ENCODE results near the gene SEMA3C. TPM values are rescaled to one million over a fixed set of nuclear protein-coding genes. Genes with fewer than 3 reads are reported as not detected.

SEMA3C gene
- total RNA-seq, 1 donor from 2014 or later: 37.2 TPM

DNA sequence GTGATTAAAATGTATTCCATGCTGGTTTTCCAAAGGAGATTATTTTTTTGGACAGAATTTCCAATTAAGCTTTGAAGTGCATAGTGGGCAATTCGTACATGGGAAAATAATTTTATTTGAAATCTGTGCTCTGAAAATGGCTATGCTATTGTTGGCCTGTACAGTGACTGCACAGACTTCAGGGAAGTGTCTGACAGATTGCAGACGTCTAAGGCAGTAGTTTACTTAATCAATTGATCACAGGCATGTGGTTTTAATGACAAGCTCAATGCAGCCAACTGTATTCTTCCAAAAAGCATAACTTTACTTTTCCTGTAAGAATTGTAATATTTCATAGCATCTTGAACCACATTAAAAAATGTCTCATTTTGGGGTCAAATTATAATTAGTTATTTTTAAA lies 102.0 kb downstream of the SEMA3C start:
- intact Hi-C loops (cut with DNase I): no loop called here
- Histone ChIP-seq H3K27ac (no peak overlapping the region), H3K9me3 (no peaks in the 10 kb centered on the region), H3K36me3 (no peaks in the 10 kb centered on the region), H3K4me1 (no peaks in the 10 kb centered on the region), H3K27me3 (no peaks in the 10 kb centered on the region), H3K4me3 (no peak overlapping the region)
- no peak for DNase-seq
- TF ChIP-seq, protein P1, sequence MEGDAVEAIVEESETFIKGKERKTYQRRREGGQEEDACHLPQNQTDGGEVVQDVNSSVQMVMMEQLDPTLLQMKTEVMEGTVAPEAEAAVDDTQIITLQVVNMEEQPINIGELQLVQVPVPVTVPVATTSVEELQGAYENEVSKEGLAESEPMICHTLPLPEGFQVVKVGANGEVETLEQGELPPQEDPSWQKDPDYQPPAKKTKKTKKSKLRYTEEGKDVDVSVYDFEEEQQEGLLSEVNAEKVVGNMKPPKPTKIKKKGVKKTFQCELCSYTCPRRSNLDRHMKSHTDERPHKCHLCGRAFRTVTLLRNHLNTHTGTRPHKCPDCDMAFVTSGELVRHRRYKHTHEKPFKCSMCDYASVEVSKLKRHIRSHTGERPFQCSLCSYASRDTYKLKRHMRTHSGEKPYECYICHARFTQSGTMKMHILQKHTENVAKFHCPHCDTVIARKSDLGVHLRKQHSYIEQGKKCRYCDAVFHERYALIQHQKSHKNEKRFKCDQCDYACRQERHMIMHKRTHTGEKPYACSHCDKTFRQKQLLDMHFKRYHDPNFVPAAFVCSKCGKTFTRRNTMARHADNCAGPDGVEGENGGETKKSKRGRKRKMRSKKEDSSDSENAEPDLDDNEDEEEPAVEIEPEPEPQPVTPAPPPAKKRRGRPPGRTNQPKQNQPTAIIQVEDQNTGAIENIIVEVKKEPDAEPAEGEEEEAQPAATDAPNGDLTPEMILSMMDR (IDR thresholded peaks at IDR 0.05): no peak
- ATAC-seq: no peak

DNA sequence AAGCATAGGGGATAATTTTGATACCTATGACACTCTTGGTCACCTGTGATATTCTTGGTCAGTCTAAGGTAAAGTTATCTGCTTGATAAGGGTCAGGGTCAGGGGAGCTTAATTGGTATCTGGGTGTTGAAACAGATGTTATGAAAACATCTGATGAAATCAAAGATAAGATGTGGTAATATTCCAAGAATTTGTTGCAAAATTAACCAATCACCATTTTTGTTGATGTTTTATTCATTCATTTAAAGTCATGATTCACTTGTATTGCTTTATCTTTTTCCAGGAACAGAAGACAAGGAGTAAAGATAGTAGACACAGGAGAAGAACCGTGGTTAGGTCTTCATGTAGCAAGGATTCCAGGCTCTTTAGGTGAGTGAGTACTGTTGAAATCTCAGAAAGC lies 103.1 kb downstream of the SEMA3C start:
- H3K27ac ChIP-seq: no peak overlapping the region
- intact Hi-C loops (cut with DNase I): no loop called here
- H3K4me3 ChIP-seq: no peak overlapping the region
- no peak for DNase-seq
- no peaks in the 10 kb centered on the region for H3K9me3 ChIP-seq
- H3K4me1 ChIP-seq: no peaks in the 10 kb centered on the region
- no peaks in the 10 kb centered on the region for H3K27me3 ChIP-seq
- no peaks in the 10 kb centered on the region for H3K36me3 ChIP-seq
- no peak for ATAC-seq
- TF ChIP-seq, protein P1 (IDR thresholded peaks at IDR 0.05): no peak

DNA sequence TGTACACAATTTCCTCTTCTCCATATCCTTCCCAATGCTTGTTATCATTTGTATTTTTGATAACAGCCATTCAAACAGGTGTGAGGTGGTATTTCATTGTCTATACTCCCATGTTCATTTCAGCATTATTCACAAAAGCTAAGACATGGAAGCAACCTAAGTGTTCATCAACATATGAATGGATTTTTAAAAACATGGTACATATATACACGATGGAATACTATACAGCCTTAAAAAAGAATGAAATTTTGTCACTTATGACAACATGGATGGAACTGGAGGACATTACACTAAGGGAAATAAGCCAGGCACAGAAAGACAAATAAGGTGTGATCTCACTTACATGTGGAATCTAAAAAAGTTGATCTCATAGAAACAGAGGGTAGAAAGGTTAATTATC lies 109.3 kb downstream of the SEMA3C start:
- no peak for ATAC-seq
- TF ChIP-seq, protein P1 (IDR thresholded peaks at IDR 0.05): no peak
- Histone ChIP-seq H3K4me3 (no peak overlapping the region), H3K27me3 (no peaks in the 10 kb centered on the region), H3K27ac (no peak overlapping the region), H3K9me3 (no peaks in the 10 kb centered on the region), H3K36me3 (no peaks in the 10 kb centered on the region), H3K4me1 (no peaks in the 10 kb centered on the region)
- DNase-seq: no peak
- intact Hi-C loops (cut with DNase I): no loop called here

DNA sequence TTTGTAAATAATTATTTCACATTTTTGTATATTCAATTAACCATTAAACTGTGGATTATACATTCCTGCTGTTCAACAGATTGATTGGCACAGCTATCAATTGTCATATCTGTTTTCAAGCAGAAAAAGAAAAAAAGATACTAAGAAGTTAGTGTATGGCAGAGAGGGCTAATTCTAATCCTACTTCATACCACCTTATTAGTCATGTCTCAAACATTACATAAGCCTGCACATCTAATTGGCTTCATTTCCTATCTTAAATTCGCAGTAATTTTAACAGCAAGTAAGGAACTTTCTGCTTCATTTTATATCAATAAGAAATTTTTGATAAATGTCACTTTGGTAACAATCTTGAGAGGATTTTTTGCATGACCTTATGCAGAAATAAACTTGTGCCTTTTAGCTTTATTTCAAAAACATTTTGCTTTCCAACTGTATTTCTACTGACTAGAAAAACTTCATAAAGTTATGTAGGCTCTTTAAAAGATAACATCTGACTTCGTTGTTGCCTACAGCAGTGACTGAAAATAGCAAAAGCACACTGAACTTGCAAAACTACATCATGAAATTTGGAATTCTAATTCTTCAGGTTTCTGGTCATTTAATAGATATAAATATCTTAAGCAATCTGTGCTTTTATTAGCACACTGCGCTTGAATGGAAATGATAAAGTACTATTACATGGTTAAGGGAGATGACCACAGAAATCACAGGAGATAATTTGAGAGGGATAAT lies 111.5 kb downstream of the SEMA3C start:
- DNase-seq (no peak), ATAC-seq (no peak)
- Histone ChIP-seq H3K36me3 (no peaks in the 10 kb centered on the region), H3K27me3 (no peaks in the 10 kb centered on the region), H3K9me3 (no peaks in the 10 kb centered on the region), H3K4me1 (no peaks in the 10 kb centered on the region), H3K27ac (no peak overlapping the region), H3K4me3 (no peak overlapping the region)
- TF ChIP-seq, protein P1 (IDR thresholded peaks at IDR 0.05): no peak
- intact Hi-C loops (cut with DNase I): no loop called here

DNA sequence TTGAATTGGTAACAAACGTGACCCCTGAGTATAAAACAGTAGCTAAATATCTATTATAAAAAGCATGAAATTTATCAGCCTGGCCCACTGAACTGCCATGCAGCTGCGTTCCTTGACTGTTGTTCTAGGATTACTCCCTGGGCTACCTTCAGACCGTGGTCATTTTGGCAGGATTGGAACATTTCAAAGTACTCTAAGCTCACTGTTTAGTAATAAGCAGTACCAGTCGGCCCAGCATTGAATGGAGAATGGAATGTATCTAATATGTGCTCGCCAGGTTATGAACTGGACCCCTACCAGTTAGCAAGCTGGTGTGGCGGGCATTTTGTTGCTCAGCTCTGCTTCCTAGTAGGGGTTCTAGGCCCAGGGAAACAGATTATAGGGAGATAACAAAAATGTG lies 112.2 kb downstream of the SEMA3C start:
- no peak overlapping the region for H3K4me3 ChIP-seq
- intact Hi-C loops (cut with DNase I): no loop called here
- no peaks in the 10 kb centered on the region for H3K36me3 ChIP-seq
- no peaks in the 10 kb centered on the region for H3K27me3 ChIP-seq
- H3K4me1 ChIP-seq: no peaks in the 10 kb centered on the region
- H3K9me3 ChIP-seq: no peaks in the 10 kb centered on the region
- no peak overlapping the region for H3K27ac ChIP-seq
- no peak for DNase-seq
- no peak for ATAC-seq
- TF ChIP-seq, protein P1 (IDR thresholded peaks at IDR 0.05): no peak

DNA sequence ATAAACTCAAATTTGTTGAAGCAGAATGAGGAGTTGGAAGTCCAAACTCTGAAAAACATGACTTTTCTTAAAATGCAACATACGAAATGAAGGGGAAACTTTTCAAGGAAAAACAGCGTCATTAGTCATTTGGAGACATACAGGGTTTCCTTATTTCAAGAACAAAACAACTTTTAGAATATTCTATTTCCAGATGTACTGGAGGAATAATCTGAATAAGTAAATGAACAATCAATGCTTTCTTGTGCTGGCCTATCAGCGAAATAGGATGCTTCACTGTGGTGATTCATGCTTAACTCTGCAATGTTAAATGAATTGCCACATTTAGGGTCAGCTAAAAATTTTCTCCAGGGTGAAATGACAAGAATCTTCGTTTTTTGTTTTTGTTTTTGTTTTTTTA lies 114.3 kb downstream of the SEMA3C start:
- intact Hi-C loops (cut with DNase I): no loop called here
- H3K4me1 ChIP-seq: no peaks in the 10 kb centered on the region
- ATAC-seq: no peak

More for the DNA sequence above, 114.3 kb downstream of the SEMA3C start:
- H3K36me3 ChIP-seq: no peaks in the 10 kb centered on the region
- DNase-seq: no peak
- H3K9me3 ChIP-seq: no peaks in the 10 kb centered on the region
- TF ChIP-seq, protein P1 (IDR thresholded peaks at IDR 0.05): no peak
- H3K4me3 ChIP-seq: no peak overlapping the region
- no peak overlapping the region for H3K27ac ChIP-seq
- H3K27me3 ChIP-seq: no peaks in the 10 kb centered on the region

Data from upper lobe of right lung (tissue), 1 donor.